K562 (cell line): ENCODE results near the gene AACS. TPM values are rescaled to one million over a fixed set of nuclear protein-coding genes. Genes with fewer than 3 reads are reported as not detected.

Experiments used
- CREBBP ChIP-seq: IDR thresholded peaks from one replicate; pipeline ENCODE4 v1.6.1; 2012; ENCODE audit warnings: low read depth, mild to moderate bottlenecking, control low read depth, inconsistent platforms, low read length
- HCFC1 ChIP-seq: IDR thresholded peaks from 2 replicates; pipeline ENCODE4 v1.6.1; 2012; ENCODE audit warnings: low read depth, low read length, improper control_type of control experiment
- MEF2A ChIP-seq: IDR thresholded peaks from 2 replicates; pipeline ENCODE4 v1.6.1; 2011; ENCODE audit warnings: low read depth, mild to moderate bottlenecking, low read length, moderate library complexity; ENCODE audit not compliant: control insufficient read depth
- MYC ChIP-seq, 2 experiments: fragments of 250-450 bp in 1 of 2; sonication (Bioruptor Pico) in 1 of 2; IDR thresholded peaks; 2 replicates each; pipeline versions ENCODE4 v1.5.1 to v1.6.1; 2012 to 2021; ENCODE audit warnings: low read depth in 2 of 2, borderline replicate concordance in 1 of 2, improper control_type of control experiment in 1 of 2, low read length in 1 of 2, mild to moderate bottlenecking in 1 of 2, moderate library complexity in 1 of 2
- NCOA2 ChIP-seq, 2 experiments: fragments of 450-650 bp; IDR thresholded peaks; 2 replicates each; pipeline ENCODE4 v1.6.1; 2018; ENCODE audit warnings: mild to moderate bottlenecking in 2 of 2, moderate library complexity in 1 of 2; ENCODE audit not compliant: partially characterized antibody in 2 of 2
- NR2F6 ChIP-seq: fragments of 450-650 bp; formaldehyde crosslinking; IDR thresholded peaks from 2 replicates; pipeline ENCODE4 v1.4.0; 2020; ENCODE audit warnings: mild to moderate bottlenecking
- OTX1 ChIP-seq: fragments of 450-650 bp; formaldehyde crosslinking; IDR thresholded peaks from 2 replicates; pipeline ENCODE4 v1.4.0; 2022; ENCODE audit warnings: mild to moderate bottlenecking
- PHB ChIP-seq: fragments of 250-450 bp; sonication (Bioruptor Pico); IDR thresholded peaks from 2 replicates; pipeline ENCODE4 v1.5.0; 2021
- PURB ChIP-seq: sonication (generic); formaldehyde crosslinking; IDR thresholded peaks from 2 replicates; pipeline ENCODE4 v1.9.0; 2021; ENCODE audit warnings: low read depth, mild to moderate bottlenecking, missing genetic modification reagents
- SETDB1 ChIP-seq: IDR thresholded peaks from one replicate; pipeline ENCODE4 v1.6.1; 2012; ENCODE audit warnings: low read length, control low read depth, inconsistent platforms
- TEAD1 ChIP-seq, 2 experiments: fragments of 450-650 bp in 1 of 2; sonication (generic) in 1 of 2; formaldehyde crosslinking; IDR thresholded peaks; 2 replicates each; pipeline versions ENCODE4 v1.4.0 to v1.8.0; 2020 to 2022; ENCODE audit warnings: mild to moderate bottlenecking in 2 of 2, missing genetic modification reagents in 1 of 2
- TEAD2 ChIP-seq: fragments of 450-650 bp; IDR thresholded peaks from 2 replicates; pipeline ENCODE4 v1.6.1; 2016; ENCODE audit warnings: missing genetic modification characterization, control low read depth, missing compliant biosample characterization
- polyA plus RNA-seq, 8 experiments: library from polyadenylated mRNA; depleted of rRNA in 4 of 8; stranded (reverse) in 5 of 8; unstranded in 3 of 8; fragments of >200 nt; fragmentation: Nextera tagmentation in 2 of 8; fragmentation: Illumina TruSeq in 1 of 8; extraction: Ambion mirVana in 2 of 8; extraction: Trizol in 1 of 8; gene quantifications; 2 replicates each; pipeline versions ENCODE4 v1.2.1 to v1.2.3, GENCODE V29; 2011 to 2014; ENCODE audit warnings: inconsistent platforms in 1 of 8, missing spikeins in 1 of 8
- total RNA-seq, 7 experiments: library from RNA; depleted of rRNA in 6 of 7; stranded (reverse); fragments of >200 nt in 6 of 7; fragmentation: Illumina TruSeq in 2 of 7; extraction: Trizol in 2 of 7; gene quantifications; 2 replicates each; pipeline versions ENCODE4 v1.2.1 to v1.2.3, GENCODE V29; 2011 to 2021; ENCODE audit warnings: low replicate concordance in 1 of 7
- TF ChIP-seq, protein P1 (sequence below): fragments of 250-450 bp; sonication (Bioruptor Pico); IDR thresholded peaks from 2 replicates; pipeline ENCODE4 v1.4.0; 2020; ENCODE audit warnings: mild to moderate bottlenecking, moderate library complexity
- TF ChIP-seq, protein P2 (sequence below): sonication (generic); formaldehyde crosslinking; IDR thresholded peaks from 2 replicates; pipeline ENCODE4 v1.8.1; 2023; ENCODE audit warnings: mild to moderate bottlenecking, missing genetic modification reagents
- TF ChIP-seq, protein P3 (sequence below): sonication (generic); formaldehyde crosslinking; IDR thresholded peaks from 2 replicates; pipeline ENCODE4 v1.8.0; 2022; ENCODE audit warnings: missing genetic modification reagents, mild to moderate bottlenecking, borderline replicate concordance
- TF ChIP-seq, protein P4 (sequence below): fragments of 450-650 bp; IDR thresholded peaks from one replicate; pipeline ENCODE4 v1.6.1; 2018; ENCODE audit warnings: mild to moderate bottlenecking, moderate library complexity; ENCODE audit not compliant: partially characterized antibody

AACS gene
- total and polyA plus RNA-seq, 9 of the 15 experiments (the other 6 are each of a cell fraction or from before 2014, with no cell fraction given) = 2.4 to 13.0 (median 6.0) TPM

DNA sequence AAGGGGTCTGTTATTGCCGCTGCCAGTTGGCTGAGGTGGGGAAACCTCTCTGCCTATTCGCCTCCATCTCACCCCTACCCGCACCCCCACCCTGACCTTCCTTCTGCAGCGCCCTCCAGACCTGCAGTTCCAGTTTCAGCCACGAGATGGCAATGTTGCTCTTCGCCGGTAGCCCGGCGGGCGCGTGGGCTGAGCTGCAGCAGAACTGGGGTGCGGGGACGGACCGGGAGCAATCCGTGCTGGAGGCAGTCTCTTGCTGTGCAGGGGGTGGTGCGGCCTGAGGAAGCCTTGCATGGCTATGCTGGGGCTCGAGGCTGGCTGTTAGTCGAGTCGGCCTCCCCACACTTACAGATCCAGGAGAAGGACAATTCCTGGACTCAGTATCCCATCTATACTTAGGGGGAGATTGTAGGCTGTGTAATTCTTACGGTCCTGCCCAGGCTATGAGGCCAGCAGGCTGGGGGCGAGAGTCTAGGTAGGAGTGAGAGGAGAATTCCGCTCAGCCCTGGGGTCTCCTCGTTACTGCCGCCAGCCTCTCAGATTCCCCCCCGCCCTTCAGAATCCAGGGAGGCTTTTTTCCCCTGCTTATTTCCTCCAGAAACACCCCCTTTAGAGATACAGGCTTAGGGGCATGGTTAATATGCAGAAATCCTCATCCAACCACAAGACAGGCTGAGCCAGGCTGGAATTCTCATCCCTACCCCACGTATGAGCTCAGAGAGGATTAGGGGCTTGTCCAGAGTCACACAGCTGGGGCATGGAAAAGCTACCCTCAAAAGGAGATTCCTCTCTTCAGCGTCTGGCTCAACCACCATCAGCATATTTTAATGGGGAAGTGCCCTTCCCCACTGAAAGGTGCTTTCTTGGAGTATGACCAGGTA is 118.2 kb downstream of the AACS start (continued):
- TF ChIP-seq NCOA2 (IDR thresholded peaks at IDR 0.05; ENCODE audit: partially characterized antibody in 2 of 2) (no peak), TEAD1 (CRISPR knock-in tag; IDR thresholded peaks at IDR 0.05) (no peak), MEF2A (no peak), MYC (IDR thresholded peaks at IDR 0.05; ENCODE audit: low read depth, low read length) (peak; percentile 75), MYC (CRISPR knock-in tag; IDR thresholded peaks at IDR 0.05; ENCODE audit: borderline replicate concordance, low read depth) (no peak), CREBBP (no peak), OTX1 (CRISPR knock-in tag) (no peak), NR2F6 (CRISPR knock-in tag) (no peak), HCFC1 (0 out of 2 replicates have a peak, but pooled peaks have one; percentile 13), PHB (CRISPR knock-in tag) (no peak), TEAD2 (tag) (no peak), SETDB1 (no peak), PURB (CRISPR knock-in tag) (no peak)
- TF ChIP-seq, protein P1, sequence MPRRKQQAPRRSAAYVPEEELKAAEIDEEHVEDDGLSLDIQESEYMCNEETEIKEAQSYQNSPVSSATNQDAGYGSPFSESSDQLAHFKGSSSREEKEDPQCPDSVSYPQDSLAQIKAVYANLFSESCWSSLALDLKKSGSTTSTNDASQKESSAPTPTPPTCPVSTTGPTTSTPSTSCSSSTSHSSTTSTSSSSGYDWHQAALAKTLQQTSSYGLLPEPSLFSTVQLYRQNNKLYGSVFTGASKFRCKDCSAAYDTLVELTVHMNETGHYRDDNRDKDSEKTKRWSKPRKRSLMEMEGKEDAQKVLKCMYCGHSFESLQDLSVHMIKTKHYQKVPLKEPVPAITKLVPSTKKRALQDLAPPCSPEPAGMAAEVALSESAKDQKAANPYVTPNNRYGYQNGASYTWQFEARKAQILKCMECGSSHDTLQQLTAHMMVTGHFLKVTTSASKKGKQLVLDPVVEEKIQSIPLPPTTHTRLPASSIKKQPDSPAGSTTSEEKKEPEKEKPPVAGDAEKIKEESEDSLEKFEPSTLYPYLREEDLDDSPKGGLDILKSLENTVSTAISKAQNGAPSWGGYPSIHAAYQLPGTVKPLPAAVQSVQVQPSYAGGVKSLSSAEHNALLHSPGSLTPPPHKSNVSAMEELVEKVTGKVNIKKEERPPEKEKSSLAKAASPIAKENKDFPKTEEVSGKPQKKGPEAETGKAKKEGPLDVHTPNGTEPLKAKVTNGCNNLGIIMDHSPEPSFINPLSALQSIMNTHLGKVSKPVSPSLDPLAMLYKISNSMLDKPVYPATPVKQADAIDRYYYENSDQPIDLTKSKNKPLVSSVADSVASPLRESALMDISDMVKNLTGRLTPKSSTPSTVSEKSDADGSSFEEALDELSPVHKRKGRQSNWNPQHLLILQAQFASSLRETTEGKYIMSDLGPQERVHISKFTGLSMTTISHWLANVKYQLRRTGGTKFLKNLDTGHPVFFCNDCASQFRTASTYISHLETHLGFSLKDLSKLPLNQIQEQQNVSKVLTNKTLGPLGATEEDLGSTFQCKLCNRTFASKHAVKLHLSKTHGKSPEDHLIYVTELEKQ (CRISPR knock-in tag) = no peak
- TF ChIP-seq, protein P2, sequence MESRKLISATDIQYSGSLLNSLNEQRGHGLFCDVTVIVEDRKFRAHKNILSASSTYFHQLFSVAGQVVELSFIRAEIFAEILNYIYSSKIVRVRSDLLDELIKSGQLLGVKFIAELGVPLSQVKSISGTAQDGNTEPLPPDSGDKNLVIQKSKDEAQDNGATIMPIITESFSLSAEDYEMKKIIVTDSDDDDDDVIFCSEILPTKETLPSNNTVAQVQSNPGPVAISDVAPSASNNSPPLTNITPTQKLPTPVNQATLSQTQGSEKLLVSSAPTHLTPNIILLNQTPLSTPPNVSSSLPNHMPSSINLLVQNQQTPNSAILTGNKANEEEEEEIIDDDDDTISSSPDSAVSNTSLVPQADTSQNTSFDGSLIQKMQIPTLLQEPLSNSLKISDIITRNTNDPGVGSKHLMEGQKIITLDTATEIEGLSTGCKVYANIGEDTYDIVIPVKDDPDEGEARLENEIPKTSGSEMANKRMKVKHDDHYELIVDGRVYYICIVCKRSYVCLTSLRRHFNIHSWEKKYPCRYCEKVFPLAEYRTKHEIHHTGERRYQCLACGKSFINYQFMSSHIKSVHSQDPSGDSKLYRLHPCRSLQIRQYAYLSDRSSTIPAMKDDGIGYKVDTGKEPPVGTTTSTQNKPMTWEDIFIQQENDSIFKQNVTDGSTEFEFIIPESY = 0 out of 2 replicates have a peak, but pooled peaks have one; percentile 12
- TF ChIP-seq, protein P3, sequence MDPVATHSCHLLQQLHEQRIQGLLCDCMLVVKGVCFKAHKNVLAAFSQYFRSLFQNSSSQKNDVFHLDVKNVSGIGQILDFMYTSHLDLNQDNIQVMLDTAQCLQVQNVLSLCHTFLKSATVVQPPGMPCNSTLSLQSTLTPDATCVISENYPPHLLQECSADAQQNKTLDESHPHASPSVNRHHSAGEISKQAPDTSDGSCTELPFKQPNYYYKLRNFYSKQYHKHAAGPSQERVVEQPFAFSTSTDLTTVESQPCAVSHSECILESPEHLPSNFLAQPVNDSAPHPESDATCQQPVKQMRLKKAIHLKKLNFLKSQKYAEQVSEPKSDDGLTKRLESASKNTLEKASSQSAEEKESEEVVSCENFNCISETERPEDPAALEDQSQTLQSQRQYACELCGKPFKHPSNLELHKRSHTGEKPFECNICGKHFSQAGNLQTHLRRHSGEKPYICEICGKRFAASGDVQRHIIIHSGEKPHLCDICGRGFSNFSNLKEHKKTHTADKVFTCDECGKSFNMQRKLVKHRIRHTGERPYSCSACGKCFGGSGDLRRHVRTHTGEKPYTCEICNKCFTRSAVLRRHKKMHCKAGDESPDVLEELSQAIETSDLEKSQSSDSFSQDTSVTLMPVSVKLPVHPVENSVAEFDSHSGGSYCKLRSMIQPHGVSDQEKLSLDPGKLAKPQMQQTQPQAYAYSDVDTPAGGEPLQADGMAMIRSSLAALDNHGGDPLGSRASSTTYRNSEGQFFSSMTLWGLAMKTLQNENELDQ (CRISPR knock-in tag) = no peak
- TF ChIP-seq, protein P4, sequence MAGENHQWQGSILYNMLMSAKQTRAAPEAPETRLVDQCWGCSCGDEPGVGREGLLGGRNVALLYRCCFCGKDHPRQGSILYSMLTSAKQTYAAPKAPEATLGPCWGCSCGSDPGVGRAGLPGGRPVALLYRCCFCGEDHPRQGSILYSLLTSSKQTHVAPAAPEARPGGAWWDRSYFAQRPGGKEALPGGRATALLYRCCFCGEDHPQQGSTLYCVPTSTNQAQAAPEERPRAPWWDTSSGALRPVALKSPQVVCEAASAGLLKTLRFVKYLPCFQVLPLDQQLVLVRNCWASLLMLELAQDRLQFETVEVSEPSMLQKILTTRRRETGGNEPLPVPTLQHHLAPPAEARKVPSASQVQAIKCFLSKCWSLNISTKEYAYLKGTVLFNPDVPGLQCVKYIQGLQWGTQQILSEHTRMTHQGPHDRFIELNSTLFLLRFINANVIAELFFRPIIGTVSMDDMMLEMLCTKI = no peak
